ENCODE measurements around the gene TMEM200A.

DNA sequence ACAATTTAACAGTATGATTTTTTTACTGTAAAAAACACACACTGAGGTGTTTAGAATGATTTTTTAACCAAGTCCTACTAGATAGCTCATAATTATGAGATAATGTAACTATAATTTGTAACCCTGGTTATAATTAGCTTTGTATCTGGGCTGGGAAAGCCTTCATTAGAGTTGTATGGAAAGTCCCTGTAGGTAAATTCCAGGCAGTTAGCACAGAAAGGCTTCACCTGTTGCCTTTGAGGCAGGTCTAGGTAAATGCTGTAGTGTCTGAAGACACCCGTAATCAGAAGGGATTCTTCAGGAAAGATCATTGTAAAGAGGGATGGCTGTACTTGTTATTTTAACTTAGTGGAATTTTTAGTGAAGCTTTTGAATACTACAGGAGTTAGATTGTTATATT lies 1.9 kb downstream of the TMEM200A start:
- TF ChIP-seq, protein P1, sequence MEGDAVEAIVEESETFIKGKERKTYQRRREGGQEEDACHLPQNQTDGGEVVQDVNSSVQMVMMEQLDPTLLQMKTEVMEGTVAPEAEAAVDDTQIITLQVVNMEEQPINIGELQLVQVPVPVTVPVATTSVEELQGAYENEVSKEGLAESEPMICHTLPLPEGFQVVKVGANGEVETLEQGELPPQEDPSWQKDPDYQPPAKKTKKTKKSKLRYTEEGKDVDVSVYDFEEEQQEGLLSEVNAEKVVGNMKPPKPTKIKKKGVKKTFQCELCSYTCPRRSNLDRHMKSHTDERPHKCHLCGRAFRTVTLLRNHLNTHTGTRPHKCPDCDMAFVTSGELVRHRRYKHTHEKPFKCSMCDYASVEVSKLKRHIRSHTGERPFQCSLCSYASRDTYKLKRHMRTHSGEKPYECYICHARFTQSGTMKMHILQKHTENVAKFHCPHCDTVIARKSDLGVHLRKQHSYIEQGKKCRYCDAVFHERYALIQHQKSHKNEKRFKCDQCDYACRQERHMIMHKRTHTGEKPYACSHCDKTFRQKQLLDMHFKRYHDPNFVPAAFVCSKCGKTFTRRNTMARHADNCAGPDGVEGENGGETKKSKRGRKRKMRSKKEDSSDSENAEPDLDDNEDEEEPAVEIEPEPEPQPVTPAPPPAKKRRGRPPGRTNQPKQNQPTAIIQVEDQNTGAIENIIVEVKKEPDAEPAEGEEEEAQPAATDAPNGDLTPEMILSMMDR (IDR thresholded peaks at IDR 0.05): no peak
- no peak for TF ChIP-seq POLR2A (IDR thresholded peaks at IDR 0.05)
